Jurkat, Clone E6-1 (cell line): ENCODE data around the gene NALCN.

Source experiments
- DNase-seq: peaks from one replicate; pipeline ENCODE4 v3.0.0-alpha.2; 2011; ENCODE audit warnings: low read depth, low spot score
- H3K4me3 ChIP-seq: 2 replicates; pipeline ENCODE4 v1.5.1; 2011; ENCODE audit warnings: mild to moderate bottlenecking, low read length, control low read depth, moderate library complexity

The NALCN gene

DNA sequence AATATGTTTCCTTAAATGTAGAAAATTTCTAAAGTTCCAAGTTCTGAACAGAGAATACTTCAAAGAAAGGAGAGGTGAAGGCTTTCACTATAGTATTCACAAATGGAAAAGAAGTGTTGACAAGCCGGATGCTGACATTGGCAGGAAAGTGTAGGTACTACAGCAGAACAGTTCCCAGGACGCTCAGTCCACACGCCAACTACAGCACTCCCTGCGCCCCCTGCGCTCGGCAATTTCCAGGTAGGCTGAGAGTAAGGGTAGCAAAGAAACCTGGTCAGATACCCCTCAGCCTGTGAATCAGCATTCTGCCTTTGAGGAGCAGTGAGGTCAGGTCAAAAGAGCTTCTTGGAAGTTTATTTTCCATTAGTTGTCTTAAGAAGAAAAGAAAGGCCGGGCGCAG, 115.3 kb downstream of the NALCN start:
- no peak overlapping the region for H3K4me3 ChIP-seq
- DNase-seq = no peak

DNA sequence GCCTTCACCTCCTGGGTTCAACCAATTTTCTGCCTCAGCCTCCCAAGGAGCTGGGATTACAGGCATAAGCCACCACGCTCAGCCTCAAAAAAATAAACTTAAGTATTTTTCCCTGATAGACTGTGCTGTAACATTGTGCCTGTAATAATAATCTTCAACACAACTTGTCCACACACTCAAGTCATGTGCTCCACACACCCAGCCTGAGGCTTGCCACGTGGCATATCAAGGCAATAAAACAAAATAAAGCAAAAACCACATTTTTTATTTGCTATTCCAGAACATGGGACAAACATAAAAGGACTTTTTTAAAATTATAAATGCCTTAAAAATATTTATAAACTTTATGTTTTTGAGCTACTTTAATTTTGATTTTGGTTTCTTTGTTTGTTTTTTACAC, 115.8 kb downstream of the NALCN start:
- no peak overlapping the region for H3K4me3 ChIP-seq
- DNase-seq = no peak

DNA sequence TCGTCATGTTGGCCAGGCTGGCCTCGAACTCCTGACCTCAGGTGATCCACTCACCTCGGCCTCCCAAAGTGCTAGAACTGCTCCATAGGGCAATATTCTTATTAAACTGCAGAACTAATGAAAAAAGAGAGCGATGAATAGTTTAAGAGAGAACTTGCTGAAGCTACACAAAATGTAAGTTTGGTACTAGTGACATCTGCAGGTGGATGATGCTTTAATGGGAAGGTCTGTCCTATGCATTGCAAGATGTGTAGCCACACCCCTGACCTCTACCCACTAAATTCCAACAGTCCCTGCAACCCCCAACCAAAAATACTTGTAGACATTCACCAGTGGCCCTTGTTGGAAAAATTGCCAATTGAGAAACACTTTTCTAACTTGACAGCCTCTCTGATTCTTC, 117.8 kb downstream of the NALCN start:
- H3K4me3 ChIP-seq = no peak overlapping the region
- no peak for DNase-seq

DNA sequence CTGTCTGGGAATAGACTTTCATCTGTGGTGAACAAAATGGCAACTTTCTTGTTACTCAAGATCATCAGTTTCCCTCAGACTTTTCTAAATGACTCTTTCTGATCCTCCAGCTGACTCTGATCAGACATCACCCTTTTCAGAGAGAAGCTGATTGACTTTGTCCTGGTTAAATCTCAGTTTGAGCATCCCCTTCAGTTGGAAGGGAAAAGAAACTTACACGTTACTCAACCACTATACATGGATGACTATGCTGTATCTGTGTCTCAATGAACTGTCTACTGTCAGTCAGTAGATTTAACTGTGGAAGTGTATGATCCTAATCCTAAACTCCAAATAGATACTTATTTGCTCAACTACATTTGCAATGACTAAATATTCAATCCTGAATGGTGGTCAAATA, 118.5 kb downstream of the NALCN start:
- DNase-seq = no peak
- no peak overlapping the region for H3K4me3 ChIP-seq

DNA sequence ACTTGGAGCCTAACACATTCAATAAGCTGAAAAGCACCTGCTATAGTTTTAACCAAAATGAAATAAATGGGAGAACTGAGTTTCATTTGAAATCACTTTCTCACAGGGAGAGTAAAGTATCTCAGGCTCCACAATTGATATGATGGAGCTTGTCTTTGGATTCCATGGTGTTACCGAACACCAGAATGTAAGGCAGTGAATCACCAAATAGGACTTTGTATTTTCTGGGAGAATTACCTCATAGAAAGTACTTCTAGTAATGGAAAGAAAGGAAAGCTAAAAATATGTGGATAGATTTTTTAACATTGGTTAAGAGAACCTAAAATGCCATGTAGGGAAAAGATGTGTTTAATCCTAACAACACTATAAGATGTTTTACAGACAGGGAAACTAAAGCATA, 123.6 kb downstream of the NALCN start:
- no peak for DNase-seq
- no peak overlapping the region for H3K4me3 ChIP-seq

DNA sequence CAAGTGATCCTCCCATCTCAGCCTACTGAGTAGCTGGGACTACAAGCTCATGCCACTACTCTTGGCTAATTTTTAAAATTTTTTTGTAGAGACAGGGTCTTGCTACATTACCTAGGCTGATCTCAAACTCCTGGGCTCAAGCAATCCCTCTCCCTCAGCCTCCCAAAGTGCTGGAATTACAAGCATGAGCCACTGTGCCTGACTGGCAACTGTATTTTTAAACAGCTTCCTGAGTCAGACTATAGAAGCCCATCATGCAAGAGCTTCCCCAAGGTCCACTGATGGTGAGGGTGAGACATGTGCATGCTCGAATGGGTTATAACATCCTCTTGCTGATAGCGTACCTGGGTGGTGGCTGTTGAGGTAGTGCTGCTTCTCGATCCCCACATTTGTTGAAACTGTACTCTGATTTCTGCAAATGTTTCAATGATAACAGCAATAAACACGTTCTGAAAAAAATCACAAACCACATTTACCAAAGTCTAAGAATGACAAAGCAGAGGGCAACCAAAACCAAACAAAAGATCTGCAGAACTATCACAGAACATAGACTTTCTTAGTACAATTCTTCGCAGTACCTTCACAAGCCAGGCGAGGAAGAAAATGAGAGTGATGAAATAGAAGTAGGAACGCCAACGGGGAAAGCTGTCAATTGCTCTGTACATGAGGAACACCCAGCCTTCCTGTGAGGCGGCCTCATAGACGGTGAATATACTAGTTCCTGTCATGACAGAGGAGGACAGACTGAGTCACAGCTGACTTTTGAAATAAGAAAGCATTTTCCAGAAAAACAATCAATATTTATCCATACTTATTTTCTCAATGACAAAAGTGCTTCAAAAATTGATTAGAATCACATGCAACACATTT, 124.4 kb downstream of the NALCN start:
- no peak overlapping the region for H3K4me3 ChIP-seq
- DNase-seq = no peak

DNA sequence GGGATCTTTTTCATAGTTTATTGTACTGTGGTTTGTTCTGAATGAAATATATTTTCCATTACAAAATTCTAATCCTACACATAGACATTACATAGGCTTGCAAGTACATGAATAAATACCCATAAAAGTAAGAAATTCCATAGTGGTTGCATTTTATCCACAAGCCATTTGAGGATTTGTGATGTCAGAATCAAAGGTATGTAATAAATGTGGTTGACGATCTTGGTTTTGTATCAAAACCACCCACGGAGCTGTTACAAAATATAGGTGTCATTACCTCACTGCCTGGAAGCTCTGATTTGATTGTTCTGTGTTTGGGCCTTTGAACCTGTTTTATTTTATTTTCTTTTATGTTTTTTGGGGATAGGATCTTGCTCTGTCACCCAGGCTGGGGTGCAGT, 125.1 kb downstream of the NALCN start:
- H3K4me3 ChIP-seq = no peak overlapping the region
- DNase-seq = no peak

DNA sequence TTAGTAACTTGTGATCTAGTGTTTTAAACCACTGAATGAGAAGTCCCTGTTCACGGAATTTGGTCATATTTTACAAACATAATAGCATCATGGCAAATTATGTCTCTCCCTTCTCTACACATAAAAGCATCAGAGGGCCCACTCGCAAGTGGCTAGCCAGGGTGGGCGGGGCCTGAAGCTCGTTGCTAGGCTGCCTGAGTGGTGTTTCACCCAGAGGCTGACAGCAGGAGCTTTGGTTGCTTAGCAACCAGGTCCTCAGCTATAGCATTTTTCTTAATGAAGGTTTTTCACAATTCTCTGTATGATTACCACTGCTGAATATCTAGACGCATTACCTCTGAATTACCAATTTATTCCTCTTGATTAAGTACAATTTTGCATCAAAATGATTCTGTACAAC, 126.5 kb downstream of the NALCN start:
- no peak for DNase-seq
- H3K4me3 ChIP-seq = no peak overlapping the region

DNA sequence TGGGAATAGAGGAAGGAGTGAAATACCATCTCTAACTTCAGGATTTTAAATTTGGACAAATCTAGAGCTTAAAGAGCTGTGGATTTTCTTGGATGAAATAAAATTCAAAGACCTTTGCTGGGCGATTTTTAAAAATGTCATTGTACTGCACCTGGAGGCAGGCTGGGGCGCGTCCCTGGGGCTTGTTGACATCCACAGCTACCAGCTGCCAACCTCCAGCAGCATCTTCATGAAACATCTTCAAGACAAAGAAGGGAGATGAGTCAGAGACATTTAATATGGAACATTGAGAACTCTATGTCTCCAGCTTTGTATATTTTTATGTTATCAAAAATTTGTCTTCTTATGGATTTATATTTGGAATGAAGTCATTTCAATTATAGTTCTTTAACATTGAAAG, 132.5 kb downstream of the NALCN start:
- no peak overlapping the region for H3K4me3 ChIP-seq
- DNase-seq = no peak

DNA sequence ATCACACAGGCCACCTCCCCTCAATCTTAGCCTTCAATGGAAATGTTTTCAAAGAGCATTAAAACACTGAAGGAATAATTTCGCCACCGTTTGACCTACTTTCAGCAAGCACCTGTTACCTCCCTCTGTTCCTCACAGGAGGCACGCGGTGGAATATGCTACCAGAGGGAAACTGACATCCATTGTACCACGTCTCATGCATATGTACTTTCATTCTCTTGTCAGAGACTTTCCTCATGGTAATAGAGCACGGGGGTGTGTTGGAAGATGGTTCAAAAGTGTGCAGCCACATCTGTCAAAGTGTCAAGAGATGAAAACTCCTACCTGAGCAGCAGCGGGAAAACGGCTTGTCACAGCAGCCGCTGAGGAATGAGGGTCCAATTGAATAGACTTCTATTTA, 143.4 kb downstream of the NALCN start:
- DNase-seq = no peak
- H3K4me3 ChIP-seq = no peak overlapping the region

DNA sequence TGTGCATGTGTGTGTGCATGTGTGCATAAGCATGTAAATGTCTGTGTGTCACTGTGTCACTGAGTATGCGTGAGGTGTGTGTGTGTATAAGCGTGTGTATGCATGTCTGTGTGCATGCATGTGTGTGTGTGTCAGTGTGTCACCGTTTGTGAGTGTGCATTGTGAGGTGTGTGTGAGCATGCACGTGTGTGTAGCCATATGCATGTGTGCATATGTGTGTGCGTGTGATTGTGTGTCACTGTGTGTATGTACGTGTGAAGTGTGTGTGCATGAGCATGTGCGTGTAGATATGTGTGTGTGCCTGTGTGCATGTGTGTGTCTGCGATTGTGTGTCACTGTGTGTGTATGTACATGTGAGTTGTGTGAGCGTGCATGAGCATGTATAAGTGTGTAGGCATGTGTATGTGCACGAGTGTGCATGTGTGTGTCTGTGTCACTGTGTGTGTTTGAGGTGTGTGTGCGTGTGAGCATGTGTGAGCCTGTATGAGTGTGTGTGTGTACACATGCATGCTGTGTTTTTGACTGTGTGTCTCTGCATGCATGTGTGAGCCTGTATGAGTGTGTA, 144.5 kb downstream of the NALCN start:
- no peak for DNase-seq
- no peak overlapping the region for H3K4me3 ChIP-seq

DNA sequence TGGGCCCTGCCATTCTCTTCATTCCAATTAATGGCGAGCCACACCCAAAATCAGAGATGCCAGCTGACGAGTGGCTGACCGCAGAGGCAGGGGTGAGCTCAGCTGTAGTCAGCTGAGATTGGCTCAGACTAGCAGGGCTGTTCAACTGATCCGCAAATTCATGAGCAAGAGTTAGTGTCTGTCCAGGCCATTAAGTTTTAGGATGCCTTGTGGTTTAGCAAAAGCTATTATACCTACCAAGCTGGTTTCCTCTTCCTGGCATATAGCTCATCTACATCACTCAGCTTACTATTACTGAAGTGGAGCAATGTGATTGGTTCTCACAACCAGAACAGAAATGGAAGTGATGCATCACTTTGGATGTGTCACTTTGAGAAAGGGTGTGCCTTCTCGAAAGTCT, 148.7 kb downstream of the NALCN start:
- no peak overlapping the region for H3K4me3 ChIP-seq
- DNase-seq = no peak

DNA sequence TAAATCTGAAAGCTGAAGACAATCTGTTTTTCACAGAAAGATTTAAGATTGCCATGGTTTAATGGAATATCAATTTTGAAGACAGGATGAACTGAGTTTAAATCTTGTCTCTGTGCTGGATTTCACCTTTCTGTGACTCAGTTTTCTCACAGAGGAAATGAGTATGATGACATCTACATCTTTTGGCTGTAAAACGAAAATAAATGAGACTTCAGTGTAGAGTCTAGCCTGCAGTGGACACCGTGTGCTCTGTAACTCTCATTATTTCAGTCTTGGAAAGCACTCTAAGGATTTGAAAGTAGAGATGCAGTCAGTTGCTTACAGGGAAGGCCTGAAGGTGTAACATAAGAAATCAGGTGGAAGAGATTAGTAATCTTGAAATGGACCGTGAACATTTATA, 150.4 kb downstream of the NALCN start:
- no peak for DNase-seq
- no peak overlapping the region for H3K4me3 ChIP-seq

DNA sequence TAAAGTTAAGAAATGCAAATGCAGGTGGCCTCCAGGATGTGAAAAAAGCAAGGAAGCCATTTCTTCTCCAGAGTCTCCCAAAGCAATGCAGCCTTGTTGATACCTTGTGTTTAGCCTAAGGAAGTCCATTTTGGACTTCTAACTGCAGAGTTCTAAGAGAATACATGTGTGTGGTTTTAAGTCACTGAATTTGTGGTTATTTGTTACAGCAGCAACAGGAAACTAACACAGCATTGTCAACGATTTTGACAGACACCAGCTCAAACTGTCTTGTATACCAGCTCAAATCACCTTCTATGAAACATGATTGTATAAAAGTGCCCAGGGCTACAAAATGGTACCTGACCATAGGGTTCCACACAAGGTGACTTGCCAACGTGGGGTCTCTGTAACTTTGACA, 151.4 kb downstream of the NALCN start:
- no peak overlapping the region for H3K4me3 ChIP-seq
- DNase-seq = peak; percentile 33

DNA sequence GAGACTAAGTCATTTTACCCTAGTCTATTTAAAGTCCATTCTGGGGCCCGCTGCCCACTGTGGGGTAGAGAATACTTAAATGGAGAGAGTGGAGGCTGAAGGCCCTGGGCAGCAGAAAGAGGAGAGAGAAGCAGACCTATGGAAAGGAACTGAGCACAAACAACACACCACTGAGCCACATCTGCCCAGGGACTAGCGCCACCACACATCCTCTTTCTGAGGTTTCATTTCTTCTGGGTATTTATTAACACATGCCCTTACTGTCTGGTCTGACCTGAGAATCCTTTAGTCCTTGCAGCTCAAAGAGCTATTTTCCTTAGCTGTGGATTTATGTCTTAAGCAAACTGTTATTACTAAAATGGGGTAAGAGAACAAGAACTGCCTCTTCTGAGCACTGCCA, 154.0 kb downstream of the NALCN start:
- no peak overlapping the region for H3K4me3 ChIP-seq
- DNase-seq = no peak

DNA sequence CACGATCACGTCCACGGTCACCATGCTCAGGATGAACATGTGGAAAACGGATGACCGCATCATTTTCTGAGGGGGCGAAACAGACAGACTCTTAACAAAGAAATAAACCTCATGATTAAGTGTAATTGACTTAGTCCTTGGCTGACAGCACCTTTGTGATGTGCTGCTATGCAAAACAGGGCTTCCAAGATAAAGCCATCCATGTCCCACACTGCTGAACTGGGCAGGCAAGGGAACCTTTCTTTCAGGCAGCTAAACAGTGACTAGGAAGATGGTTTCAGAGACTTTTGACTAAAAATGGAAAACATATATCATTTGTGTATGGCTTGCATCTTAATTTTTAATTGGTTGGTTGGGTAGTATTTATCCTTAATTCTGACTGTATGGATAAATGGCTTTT, 157.8 kb downstream of the NALCN start:
- no peak for DNase-seq
- no peak overlapping the region for H3K4me3 ChIP-seq

DNA sequence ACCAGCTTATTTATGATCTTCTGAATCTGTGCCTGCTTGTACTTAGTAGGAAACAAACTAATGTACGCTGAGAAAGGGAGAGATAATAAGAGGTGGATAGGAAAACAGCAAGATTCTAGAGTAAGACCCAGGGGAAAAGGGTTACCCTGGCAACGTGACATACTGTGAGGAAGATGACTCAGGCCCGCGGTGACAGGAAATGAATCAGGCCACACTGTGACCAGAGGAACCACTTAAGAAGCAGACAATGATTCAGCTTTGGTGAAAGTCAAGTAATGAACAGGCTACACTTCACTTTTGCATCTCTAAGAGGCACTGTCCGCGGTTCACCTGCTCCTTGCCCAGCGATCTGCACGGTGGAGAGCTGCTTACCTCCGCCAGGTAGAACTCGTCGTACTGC, 158.2 kb downstream of the NALCN start:
- no peak for DNase-seq
- H3K4me3 ChIP-seq = no peak overlapping the region

DNA sequence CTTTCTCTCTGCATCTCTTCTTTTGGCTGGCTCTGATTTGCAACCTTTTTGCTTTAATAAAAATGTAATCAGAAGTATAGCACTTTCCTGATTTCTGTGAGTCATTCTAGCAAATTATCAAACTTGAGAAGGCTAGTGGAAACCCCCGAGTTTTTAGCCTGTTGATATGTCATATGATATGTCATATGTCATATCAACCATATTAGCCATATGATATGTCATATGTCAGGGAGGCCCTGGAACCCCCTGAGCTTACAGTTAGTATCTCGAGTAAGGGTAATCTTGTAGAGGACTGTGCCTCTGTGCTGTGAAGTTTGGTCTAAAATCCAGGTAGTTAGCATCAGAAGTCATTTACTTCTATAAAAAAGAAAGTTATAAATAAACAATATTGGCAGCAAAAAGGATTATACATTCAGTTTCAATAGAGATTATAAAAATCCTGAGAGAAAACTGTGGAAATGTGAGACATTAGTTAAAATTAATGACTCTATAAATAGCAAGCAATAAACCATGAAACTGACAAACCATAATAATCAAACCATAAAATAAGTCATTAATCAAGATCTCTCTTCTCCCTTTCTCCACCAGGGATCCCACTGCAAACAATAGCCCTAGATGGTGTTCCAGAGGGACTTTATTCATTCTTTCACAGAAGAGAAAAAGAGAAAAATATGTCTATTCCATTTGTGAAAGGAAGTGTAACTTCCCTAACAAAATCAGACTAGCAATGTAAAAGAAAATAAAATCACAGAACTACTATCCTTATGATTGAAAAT, 167.4 kb downstream of the NALCN start:
- no peak overlapping the region for H3K4me3 ChIP-seq
- no peak for DNase-seq

DNA sequence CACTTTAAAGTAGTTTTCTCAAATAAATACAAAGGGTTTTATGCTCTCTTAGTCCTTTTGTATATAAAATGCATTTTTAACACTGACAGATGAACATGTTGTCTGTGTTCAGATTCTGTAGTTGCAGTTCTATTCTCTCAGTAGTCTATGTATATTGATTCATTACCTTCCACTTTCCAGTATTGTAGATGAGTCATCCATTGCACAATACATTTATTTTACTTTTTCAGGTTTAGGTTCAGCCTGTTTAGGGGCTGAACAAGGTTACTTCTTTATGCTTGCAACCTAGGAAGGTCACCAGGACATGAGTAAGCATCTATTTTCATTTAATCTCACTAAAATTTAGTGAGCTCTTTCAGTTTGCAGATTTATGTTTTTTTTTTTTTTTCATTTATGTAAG, 173.6 kb downstream of the NALCN start:
- no peak for DNase-seq
- H3K4me3 ChIP-seq = no peak overlapping the region

DNA sequence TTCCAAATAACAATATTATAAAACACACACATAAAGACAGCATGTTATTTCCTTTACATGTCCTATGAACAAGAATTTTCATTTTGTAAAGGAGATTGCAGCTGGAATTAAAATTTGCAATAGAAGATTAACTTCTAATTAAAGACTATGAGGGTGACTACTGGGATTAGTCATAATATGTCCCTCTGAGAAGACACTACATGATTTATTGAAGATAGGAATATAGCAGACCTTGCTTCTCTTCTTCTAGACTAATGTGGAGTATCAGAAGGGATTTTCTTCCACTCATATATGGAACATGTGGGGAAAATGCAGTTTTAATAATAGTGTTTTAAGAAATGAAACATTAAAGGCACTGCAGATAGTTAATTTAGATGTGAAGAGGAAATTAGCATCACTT, 177.8 kb downstream of the NALCN start:
- DNase-seq = no peak

More for the DNA sequence above, 177.8 kb downstream of the NALCN start:
- no peak overlapping the region for H3K4me3 ChIP-seq
